Mammary microvascular endothelial cell (primary cell): ENCODE data around the gene EXOC2. TPM values are rescaled to one million over a fixed set of nuclear protein-coding genes. Genes with fewer than 3 reads are reported as not detected.

Experiments used
- total RNA-seq: library from RNA; depleted of rRNA; stranded (reverse); fragments of >200 nt; gene quantifications from 2 replicates; pipeline ENCODE4 v1.2.3, GENCODE V29; 2015

Gene EXOC2
- total RNA-seq = 39.0 and 39.9 TPM in 2 replicates

GRCh38 chr6:692858-693722, at the start of gene EXOC2:
EXOC2 (minus strand) TSS chr6:693139; CDS start chr6:637818, 55,321 bp downstream.

DNA sequence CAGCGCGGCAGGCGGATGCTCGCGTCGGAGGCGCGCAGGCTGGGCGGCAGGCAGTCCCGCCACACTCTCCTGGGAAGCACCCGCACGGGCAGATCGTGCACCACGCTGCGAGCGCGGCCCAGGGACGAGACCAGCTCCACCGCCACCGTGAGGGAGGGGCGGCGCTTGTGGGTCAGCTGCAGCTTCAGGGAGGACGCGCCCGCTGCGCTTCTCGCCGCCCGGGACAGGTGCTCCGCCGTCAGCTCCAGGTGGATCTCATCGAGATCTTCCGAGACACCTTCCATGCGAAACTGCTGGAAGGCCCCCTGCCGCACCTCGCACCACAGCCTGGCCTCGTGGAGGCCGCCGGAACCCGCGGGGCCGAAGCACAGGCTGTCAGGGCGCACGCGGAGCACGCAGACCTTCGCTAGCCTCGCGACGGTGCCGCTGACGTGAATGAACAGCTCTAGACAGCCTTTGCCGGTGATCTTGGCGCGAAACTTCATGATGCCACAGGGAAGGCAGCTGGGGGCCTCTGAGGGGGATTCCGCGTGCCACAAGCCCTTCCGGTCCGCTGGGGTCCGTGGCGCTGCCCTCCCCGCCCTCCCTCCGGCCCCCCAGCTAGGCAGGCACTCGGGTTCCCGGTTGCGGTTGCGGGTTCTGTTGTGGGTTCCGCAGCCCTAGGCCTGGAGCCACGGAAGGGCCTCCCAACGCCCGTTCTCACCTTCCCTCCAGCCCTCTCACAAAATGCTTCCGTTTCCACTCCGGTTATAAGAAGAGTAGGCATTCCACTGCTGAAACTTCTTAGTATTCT, 36.3 kb downstream of the EXOC2 start, which contains the start of gene HUS1B:
HUS1B (minus strand) TSS at position 641 of the 793 bp plus-strand sequence; CDS start at position 485, 156 bp downstream.

Other genes starting within 250 kb of the EXOC2 start
- 0.13 and 1.2 TPM in 2 replicates for gene HUS1B, start 36.0 kb downstream of the EXOC2 start, total RNA-seq